GM12878 (cell line): Measurements from ENCODE around the gene PPP4C. TPM values are rescaled to one million over a fixed set of nuclear protein-coding genes. Genes with fewer than 3 reads are reported as not detected.

ENCODE experiments used
- ATF7 ChIP-seq: fragments of 450-650 bp; IDR thresholded peaks from 2 replicates; pipeline ENCODE4 v1.6.1; 2016; ENCODE audit warnings: low read depth, mild to moderate bottlenecking
- BACH1 ChIP-seq: fragments of 450-650 bp; IDR thresholded peaks from 2 replicates; pipeline ENCODE4 v1.6.1; 2017; ENCODE audit warnings: mild to moderate bottlenecking, borderline replicate concordance
- CREM ChIP-seq: IDR thresholded peaks from 2 replicates; pipeline ENCODE4 v1.6.1; 2014; ENCODE audit warnings: antibody characterized with exemption, low read depth
- E2F8 ChIP-seq: fragments of 450-650 bp; IDR thresholded peaks from 2 replicates; pipeline ENCODE4 v1.6.1; 2018; ENCODE audit warnings: mild to moderate bottlenecking, low read depth, moderate library complexity; ENCODE audit not compliant: partially characterized antibody
- EGR1 ChIP-seq, 2 experiments: IDR thresholded peaks; 1 replicate in 1 of 2; 2 replicates in 1 of 2; pipeline ENCODE4 v1.6.1; 2011 to 2012; ENCODE audit warnings: low read depth in 2 of 2, low read length in 2 of 2, borderline replicate concordance in 1 of 2, mild to moderate bottlenecking in 1 of 2, moderate library complexity in 1 of 2
- ETV6 ChIP-seq, 2 experiments: fragments of 450-650 bp in 1 of 2; IDR thresholded peaks in 1 of 2; conservative IDR thresholded peaks in 1 of 2; 2 replicates each; pipeline ENCODE4 v1.6.1; 2014; ENCODE audit warnings: antibody characterized with exemption in 1 of 2, borderline replicate concordance in 1 of 2, low read depth in 1 of 2, mild to moderate bottlenecking in 1 of 2, moderate library complexity in 1 of 2
- HCFC1 ChIP-seq: fragments of 150-350 bp; IDR thresholded peaks from 2 replicates; pipeline ENCODE4 v1.6.1; 2014; ENCODE audit warnings: low read length
- IRF3 ChIP-seq: fragments of 450-650 bp; IDR thresholded peaks from 2 replicates; pipeline ENCODE4 v1.6.1; 2014; ENCODE audit warnings: mild to moderate bottlenecking
- LARP7 ChIP-seq: fragments of 450-650 bp; IDR thresholded peaks from 2 replicates; pipeline ENCODE4 v1.6.1; 2017; ENCODE audit warnings: mild to moderate bottlenecking
- MEF2A ChIP-seq: IDR thresholded peaks from 2 replicates; pipeline ENCODE4 v1.6.1; 2011; ENCODE audit warnings: low read depth, mild to moderate bottlenecking, low read length, moderate library complexity; ENCODE audit not compliant: insufficient read depth
- MTA2 ChIP-seq: fragments of 450-650 bp; IDR thresholded peaks from 2 replicates; pipeline ENCODE4 v1.6.1; 2016; ENCODE audit warnings: low read depth, mild to moderate bottlenecking, moderate library complexity
- MYB ChIP-seq: fragments of 150-350 bp; IDR thresholded peaks from 2 replicates; pipeline ENCODE4 v1.6.1; 2014; ENCODE audit warnings: mild to moderate bottlenecking, low read depth, low read length, borderline replicate concordance
- RBBP5 ChIP-seq: fragments of 200-600 bp; sonication (generic); conservative IDR thresholded peaks from 2 replicates; pipeline ENCODE4 v1.6.1; 2016
- RELB ChIP-seq: fragments of 450-650 bp; IDR thresholded peaks from 2 replicates; pipeline ENCODE4 v1.6.1; 2017; ENCODE audit warnings: low read depth, mild to moderate bottlenecking, moderate library complexity
- TCF12 ChIP-seq: IDR thresholded peaks from 2 replicates; pipeline ENCODE4 v1.6.1; 2011; ENCODE audit warnings: low read depth, mild to moderate bottlenecking, low read length
- USF1 ChIP-seq: IDR thresholded peaks from 2 replicates; pipeline ENCODE4 v1.6.1; 2011; ENCODE audit warnings: borderline replicate concordance, low read depth, mild to moderate bottlenecking, moderate library complexity, mixed read lengths, low read length; ENCODE audit not compliant: insufficient read depth; ENCODE audit errors: extremely low read length
- ZBTB4 ChIP-seq: fragments of 450-650 bp; formaldehyde crosslinking; IDR thresholded peaks from 2 replicates; pipeline ENCODE4 v1.4.0; 2022; ENCODE audit warnings: mild to moderate bottlenecking, moderate library complexity
- ZNF207 ChIP-seq: fragments of 450-650 bp; IDR thresholded peaks from 2 replicates; pipeline ENCODE4 v1.6.1; 2014; ENCODE audit warnings: antibody characterized with exemption, mild to moderate bottlenecking, borderline replicate concordance
- ZNF24 ChIP-seq: fragments of 450-650 bp; IDR thresholded peaks from 2 replicates; pipeline ENCODE4 v1.6.1; 2017; ENCODE audit warnings: antibody characterized with exemption, mild to moderate bottlenecking
- ZSCAN29 ChIP-seq: fragments of 450-650 bp; IDR thresholded peaks from 2 replicates; pipeline ENCODE4 v1.6.1; 2017; ENCODE audit warnings: mild to moderate bottlenecking, moderate library complexity
- polyA plus RNA-seq, 11 experiments: library from polyadenylated mRNA; depleted of rRNA in 4 of 11; unstranded in 6 of 11; stranded (reverse) in 5 of 11; fragments of >200 nt; fragmentation: Nextera tagmentation in 4 of 11; fragmentation: Illumina TruSeq in 1 of 11; extraction: Ambion mirVana in 4 of 11; extraction: Trizol in 1 of 11; gene quantifications; 1 replicate in 1 of 11; 2 replicates in 10 of 11; pipeline versions ENCODE4 v1.2.1 to v1.2.3, GENCODE V29; 2011 to 2016; ENCODE audit warnings: inconsistent platforms in 2 of 11, missing spikeins in 2 of 11, low read depth in 1 of 11
- total RNA-seq, 4 experiments: library from RNA; depleted of rRNA in 3 of 4; stranded (reverse); fragments of >200 nt in 3 of 4; fragmentation: Illumina TruSeq in 1 of 4; extraction: Trizol in 1 of 4; gene quantifications; 2 replicates each; pipeline versions ENCODE4 v1.2.1 to v1.2.3, GENCODE V29; 2013 to 2021

PPP4C gene
- total and polyA plus RNA-seq, 10 of the 15 experiments (the other 5 are each of a cell fraction or from before 2014, with no cell fraction given) = 2.7 to 240 (median 124) TPM

GRCh38 chr16:30092373-30093010, 16.7 kb downstream of the PPP4C start (continued):
- peak; percentile 95 for TF ChIP-seq E2F8
- peak; percentile 29 for TF ChIP-seq USF1
- TF ChIP-seq HCFC1 = no peak; the same call in 1 of the 2 replicates
- TF ChIP-seq CREM = peak; percentile 62; the same call in 1 of the 2 replicates
- no peak for TF ChIP-seq ZNF207
- TF ChIP-seq RELB = peak; percentile 73
- TF ChIP-seq MYB = peak; percentile 76; the same call in 1 of the 2 replicates
- peak; percentile 60 for TF ChIP-seq MTA2
- TF ChIP-seq ETV6 (conservative IDR thresholded peaks at IDR 0.05 in 1 of 2, IDR thresholded peaks at IDR 0.05 in 1 of 2; ENCODE audit: borderline replicate concordance in 1 of 2, low read depth in 1 of 2) = peak in 1 of 2 experiments; percentile 61; a peak in 2 of 4 replicates
- TF ChIP-seq MEF2A = 0 out of 2 replicates have a peak, but pooled peaks have one; percentile 13
- no peak for TF ChIP-seq ZSCAN29
- no peak for TF ChIP-seq LARP7
- no peak for TF ChIP-seq RBBP5
- TF ChIP-seq EGR1 (IDR thresholded peaks at IDR 0.05; ENCODE audit: borderline replicate concordance in 1 of 2, low read depth in 2 of 2, low read length in 2 of 2) = peak in 1 of 2 experiments; percentile 57; a peak in 2 of 3 replicates
- peak; percentile 46; the same call in 1 of the 2 replicates for TF ChIP-seq BACH1
- TF ChIP-seq ZNF24 = peak; percentile 41
- TF ChIP-seq ATF7 = peak; percentile 68
- TF ChIP-seq TCF12 = peak; percentile 70; the same call in 1 of the 2 replicates
- no peak for TF ChIP-seq IRF3
- 0 out of 2 replicates have a peak, but pooled peaks have one; percentile 21 for TF ChIP-seq ZBTB4 (CRISPR knock-in tag)
